GM12875 (cell line): ENCODE data around the gene NME5.

Source experiments
- H3K4me3 ChIP-seq: one replicate; pipeline ENCODE4 v1.5.1; 2011; ENCODE audit warnings: low read depth, low read length, control low read depth
- TF ChIP-seq, protein P1 (sequence below): IDR thresholded peaks from 2 replicates; pipeline ENCODE4 v1.5.1; 2011; ENCODE audit warnings: low read depth, mild to moderate bottlenecking, control low read depth, inconsistent platforms, low read length, moderate library complexity, borderline replicate concordance; ENCODE audit not compliant: insufficient read depth

The NME5 gene

GRCh38 chr5:138111181-138111580, 28.0 kb downstream of the NME5 start:
- H3K4me3 ChIP-seq = no peak overlapping the region
- TF ChIP-seq, protein P1, sequence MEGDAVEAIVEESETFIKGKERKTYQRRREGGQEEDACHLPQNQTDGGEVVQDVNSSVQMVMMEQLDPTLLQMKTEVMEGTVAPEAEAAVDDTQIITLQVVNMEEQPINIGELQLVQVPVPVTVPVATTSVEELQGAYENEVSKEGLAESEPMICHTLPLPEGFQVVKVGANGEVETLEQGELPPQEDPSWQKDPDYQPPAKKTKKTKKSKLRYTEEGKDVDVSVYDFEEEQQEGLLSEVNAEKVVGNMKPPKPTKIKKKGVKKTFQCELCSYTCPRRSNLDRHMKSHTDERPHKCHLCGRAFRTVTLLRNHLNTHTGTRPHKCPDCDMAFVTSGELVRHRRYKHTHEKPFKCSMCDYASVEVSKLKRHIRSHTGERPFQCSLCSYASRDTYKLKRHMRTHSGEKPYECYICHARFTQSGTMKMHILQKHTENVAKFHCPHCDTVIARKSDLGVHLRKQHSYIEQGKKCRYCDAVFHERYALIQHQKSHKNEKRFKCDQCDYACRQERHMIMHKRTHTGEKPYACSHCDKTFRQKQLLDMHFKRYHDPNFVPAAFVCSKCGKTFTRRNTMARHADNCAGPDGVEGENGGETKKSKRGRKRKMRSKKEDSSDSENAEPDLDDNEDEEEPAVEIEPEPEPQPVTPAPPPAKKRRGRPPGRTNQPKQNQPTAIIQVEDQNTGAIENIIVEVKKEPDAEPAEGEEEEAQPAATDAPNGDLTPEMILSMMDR = no peak

- no peak overlapping the region for H3K4me3 ChIP-seq
- TF ChIP-seq, protein P1 = no peak
These were observed 28.8 kb downstream of the NME5 start for GRCh38 chr5:138110266-138110963.

DNA sequence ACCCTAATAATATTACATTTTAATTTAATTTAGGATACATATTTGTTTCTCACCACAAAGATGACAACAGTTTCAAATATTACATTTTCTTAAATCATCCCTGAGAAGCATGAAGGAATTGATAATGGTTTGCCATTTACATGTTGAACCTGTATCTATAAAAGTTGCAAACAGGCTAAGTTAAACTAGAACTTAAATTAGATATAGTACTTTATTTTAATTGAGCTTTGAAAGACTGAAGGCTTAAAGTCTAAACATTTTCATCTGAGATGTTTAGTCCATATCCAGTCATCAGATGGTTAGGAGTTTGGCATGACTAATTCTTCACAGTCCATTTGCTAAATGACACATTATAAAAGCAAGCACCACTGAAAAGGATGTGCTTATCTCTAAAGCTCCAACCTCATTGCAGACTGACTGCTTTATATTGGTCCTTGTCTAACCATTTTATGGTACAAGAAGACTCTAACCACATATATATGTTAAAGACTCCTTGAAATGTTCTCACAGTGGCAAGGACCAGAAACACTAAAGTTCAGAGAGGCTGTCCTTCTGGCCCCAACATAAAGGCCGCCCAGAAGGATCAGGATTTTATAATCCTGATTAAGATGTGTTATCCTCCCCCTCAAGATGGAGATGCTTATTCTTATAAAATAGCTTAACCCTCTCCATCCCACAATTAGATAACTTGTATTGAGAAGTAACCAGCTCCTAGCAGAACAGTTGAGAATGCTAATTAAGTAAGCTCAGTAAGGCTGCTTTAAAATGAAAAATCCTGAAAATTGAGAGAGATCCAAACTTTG, 29.6 kb downstream of the NME5 start:
- TF ChIP-seq, protein P1 = no peak
- no peak overlapping the region for H3K4me3 ChIP-seq

DNA sequence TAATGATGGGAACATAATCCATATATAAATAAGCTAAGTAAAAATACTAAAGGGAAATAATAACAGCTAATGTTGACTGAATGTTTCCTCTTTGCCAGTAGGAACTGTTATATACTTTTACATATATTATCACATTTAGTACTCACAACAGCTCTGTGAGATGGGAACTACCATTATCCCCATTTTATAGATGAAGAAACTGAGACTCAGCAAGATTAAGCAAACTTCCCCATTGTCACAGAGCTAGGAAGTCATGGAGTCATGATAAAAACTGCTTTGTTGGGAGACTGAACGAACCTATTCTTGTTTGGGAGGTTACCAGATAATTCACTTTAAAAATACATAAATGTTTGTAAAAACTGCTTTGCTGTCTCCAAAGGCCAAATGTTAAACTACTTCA, 32.0 kb downstream of the NME5 start:
- TF ChIP-seq, protein P1 = no peak
- H3K4me3 ChIP-seq = no peak overlapping the region

DNA sequence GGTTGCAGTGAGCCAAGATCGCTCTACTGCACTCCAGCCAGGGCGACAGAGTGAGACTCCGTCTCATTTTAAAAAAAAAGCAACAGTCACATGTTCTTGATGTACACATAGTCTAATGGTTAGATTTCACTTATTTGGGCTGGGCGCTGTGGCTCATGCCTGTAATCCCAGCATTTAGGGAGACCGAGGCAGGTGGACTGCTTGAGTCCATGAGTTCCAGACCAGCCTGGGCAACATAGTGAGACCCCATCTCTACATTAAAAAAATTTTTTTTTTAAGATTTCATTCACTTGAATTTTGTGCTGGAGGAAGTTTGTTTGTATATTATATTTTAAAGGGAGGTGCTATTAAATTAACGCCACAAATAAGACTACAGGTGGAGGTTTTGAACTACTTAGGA, 33.5 kb downstream of the NME5 start:
- TF ChIP-seq, protein P1 = no peak
- H3K4me3 ChIP-seq = no peak overlapping the region

GRCh38 chr5:138103319-138103637, 36.0 kb downstream of the NME5 start:
- H3K4me3 ChIP-seq = no peak overlapping the region
- TF ChIP-seq, protein P1 = no peak

DNA sequence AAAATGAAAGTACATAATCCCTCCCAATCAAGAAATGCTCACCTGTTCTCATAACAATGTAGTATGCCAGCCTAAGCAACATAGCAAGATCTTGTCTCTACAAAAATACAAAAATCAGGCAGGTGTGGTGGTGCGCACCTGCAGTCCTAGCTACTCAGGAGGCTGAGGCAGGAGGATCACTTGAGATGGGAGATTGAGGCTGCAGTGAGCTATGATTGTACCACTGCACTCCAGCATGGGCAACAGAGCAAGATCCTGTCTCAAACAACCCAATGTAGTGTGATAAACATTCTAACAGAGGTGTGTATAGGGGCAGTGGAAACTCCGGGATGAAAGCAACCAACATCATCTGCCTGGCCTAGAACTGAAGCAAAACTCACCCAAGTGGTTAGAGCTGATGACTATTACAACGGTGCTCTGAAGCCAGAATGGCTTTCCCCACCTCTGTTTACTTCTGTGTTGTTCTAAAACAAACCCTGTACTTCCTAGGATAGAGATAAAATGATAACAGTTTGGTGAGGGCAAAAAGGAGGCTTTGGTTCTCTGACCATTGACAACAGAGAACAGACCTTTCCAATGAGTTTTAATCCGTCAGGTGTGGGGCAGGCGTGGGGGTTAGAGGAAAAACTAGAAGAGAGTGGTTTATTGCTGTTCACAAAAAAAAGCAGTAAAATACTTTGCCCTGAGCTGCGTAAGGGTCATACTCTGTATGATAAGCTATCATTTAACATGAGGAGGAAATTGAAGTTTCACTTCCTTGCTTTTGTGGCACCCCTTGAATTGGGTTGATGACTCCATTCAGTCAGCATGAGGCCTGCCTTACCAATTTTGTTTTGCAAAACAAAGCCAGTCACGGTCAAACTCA, 36.5 kb downstream of the NME5 start:
- no peak overlapping the region for H3K4me3 ChIP-seq
- TF ChIP-seq, protein P1 = no peak
